ELR (cell line): ENCODE measurements around the gene RUSC1.
A peak's percentile ranks its signal among the peaks of the same experiment; 100 is the strongest.
"Not testable (repeated sequence)": the region's sequence is repeated elsewhere in the genome, so short reads cannot be mapped to it uniquely, and the experiment has no call there.

Experiments used
- DNase-seq: peaks from one replicate; pipeline ENCODE4 v3.0.0-alpha.2; 2015; ENCODE audit warnings: low read depth

The RUSC1 gene, protein sequence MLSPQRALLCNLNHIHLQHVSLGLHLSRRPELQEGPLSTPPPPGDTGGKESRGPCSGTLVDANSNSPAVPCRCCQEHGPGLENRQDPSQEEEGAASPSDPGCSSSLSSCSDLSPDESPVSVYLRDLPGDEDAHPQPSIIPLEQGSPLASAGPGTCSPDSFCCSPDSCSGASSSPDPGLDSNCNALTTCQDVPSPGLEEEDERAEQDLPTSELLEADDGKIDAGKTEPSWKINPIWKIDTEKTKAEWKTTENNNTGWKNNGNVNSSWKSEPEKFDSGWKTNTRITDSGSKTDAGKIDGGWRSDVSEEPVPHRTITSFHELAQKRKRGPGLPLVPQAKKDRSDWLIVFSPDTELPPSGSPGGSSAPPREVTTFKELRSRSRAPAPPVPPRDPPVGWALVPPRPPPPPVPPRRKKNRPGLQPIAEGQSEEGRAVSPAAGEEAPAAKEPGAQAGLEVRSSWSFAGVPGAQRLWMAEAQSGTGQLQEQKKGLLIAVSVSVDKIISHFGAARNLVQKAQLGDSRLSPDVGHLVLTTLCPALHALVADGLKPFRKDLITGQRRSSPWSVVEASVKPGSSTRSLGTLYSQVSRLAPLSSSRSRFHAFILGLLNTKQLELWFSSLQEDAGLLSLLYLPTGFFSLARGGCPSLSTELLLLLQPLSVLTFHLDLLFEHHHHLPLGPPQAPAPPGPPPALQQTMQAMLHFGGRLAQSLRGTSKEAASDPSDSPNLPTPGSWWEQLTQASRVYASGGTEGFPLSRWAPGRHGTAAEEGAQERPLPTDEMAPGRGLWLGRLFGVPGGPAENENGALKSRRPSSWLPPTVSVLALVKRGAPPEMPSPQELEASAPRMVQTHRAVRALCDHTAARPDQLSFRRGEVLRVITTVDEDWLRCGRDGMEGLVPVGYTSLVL

DNA sequence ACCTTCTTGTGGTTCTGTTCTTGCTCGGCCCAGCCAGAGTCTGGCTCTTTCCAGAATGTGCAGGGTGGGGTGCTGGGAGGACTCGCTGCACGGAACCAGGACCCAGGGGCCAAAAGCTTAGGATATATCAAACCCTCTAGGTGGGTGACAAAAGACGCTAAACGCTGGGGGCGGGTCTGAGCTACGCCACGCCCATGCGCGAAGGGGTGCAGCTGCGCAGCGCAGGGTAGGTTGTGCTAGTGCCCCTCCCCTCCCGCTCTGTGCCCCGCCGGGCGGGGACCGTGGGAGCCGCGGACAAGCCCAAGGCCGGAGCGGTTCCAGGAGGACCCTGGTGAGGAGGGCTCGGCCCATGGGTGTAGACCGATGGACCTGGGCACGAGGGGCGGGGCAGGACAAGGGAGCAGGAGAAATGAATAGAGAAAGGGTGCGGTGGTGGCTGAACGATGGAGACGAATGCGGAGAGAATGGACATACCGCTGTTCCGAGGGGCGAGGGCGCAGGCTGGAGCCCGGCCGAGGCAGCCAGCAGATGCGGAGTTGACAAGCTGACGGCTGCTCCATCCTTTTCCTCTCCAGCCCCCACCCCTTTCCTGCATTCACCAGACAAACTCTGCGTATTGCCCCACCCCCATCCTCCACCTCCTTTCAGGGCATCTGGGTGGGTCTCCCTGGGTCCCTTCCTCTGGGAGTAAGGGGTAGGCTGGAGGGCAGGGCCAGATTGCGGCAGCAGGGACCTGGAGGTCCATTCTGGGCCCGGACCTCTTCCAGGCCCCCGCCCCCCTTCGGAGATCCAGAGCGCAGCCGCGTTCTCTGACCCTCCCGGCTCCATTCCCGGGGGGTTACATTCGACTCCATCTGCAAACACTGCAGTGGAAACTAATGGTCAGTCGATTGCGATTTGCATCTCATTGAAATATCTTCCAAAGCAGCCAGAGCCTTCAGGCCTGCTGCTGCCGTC lies at the start of gene RUSC1:
TSS of gene RUSC1 (plus strand) at position 234 of the 957 bp plus-strand sequence. CDS start 880 bp downstream, outside the sequence.
- DNase-seq = peak; percentile 55

DNA sequence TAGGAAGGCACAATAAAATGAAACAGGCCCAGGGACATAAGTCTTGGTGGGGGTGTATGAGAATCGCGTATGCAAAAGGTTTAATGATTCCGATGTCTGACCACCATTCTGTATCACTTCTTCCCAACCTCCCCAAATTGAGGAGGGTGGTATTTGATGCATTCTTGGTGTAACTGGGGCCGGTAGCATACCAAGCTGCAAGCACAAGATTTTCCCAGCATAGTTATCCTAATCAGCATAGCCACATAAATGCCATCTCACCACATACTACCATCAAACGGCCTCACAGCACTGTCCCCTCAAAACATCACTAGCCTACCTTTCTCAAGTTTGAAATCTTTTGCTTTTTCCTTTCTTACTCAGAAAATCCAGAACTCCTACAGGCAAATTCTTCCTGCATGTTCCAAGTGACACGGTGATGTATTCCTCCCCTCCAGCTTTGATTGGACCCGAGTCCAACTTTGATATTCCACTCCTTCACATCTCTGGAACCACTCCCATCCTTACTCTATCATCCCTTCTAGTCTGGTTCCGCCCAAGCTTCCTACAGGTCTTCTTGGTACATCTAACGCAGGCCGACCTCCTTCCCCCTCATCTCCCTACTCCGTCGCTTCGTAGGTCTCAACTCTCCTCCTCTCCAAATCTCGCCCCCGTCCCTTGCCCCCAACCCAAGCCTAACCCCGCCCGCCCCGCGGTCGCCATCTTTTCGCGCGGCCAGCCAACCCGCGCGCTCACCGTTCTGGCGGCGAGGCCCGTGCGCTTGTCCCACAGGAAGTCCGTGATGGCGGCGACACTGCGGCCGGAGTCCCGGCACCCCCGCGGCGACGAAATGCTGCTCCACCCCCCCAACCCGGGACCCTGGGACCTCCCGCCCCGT lies 48.0 kb upstream of the RUSC1 start:
- peak; percentile 74 for DNase-seq

DNA sequence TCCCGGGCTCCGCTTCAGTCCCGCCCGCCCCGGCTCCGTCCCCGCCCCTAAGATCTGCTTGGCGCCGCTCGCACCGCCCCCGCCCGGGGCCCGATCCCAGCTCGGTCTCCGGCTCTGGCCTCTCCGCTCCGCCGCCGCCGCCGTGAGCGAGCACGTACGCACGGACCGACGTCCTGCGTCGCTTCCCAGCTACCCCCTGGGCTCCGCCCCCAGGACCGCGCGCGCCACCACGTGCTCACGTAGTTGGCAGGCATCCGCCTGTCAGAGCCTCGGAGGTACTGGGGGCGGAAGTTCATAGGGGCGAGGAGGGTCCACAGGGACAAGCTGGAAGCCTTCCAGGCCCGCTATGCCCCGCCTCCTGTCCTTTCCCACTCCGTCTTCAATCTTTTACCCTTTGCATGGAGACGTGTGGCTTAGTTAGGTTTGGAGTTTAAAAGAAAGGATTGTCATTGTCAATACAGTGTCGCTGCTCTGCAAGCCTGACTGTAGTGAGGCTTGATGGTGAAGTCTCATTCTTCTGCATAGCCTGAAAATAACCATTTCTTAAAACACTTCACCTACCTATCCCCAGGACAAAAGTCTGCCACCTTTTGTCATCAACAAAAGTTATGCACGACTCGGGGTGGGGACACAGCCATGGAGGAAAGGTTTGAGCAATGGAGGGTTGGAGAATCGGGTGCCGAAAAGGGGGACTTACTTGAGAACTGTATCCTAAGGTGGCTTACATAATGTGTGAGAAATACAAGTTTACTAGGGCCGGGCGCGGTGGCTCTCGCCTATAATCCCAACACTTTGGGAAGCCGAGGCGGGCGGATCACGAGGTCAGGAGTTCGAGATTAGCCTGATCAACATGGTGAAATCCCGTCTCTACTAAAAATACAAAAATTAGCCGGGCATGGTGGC lies 47.1 kb upstream of the RUSC1 start, which contains the start of gene CLK2:
TSS of gene CLK2 (minus strand) at position 162 of the 903 bp plus-strand sequence. CDS start 2,527 bp downstream, outside the sequence.
- DNase-seq = peak; percentile 95

DNA sequence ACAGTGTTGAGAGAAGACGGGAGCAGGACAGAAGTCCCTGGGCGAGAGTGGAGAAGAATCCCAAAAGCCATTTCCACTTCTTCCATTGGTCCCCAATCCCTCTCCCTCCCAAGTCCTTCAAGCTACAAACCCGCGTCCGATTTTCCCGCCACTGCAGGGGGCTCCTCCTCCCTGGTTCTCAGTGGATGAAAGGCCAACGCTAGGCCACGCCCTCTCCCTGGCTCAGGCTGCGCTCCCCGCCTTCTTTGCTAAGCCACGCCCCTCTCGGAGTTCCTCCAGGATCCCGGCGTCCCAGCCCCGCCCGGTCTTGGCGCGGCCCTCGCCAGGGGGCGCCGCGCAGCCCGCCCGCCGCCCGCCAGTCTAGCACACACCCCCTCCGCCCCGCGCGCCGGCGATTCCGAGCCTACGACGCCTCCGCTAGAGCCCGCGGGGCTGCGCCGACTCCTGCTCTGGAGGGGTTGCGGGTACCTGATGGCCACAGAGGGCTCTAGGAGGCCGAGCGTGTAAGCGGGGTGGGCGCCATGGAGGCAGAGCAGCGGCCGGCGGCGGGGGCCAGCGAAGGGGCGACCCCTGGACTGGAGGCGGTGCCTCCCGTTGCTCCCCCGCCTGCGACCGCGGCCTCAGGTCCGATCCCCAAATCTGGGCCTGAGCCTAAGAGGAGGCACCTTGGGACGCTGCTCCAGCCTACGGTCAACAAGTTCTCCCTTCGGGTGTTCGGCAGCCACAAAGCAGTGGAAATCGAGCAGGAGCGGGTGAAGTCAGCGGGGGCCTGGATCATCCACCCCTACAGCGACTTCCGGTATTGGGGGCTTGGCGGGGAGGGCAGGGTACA lies 43.4 kb upstream of the RUSC1 start, which contains the start of gene HCN3:
TSS of gene HCN3 (plus strand) at position 394 of the 832 bp plus-strand sequence. CDS start at position 522, 128 bp downstream.
- DNase-seq = peak; percentile 98

DNA sequence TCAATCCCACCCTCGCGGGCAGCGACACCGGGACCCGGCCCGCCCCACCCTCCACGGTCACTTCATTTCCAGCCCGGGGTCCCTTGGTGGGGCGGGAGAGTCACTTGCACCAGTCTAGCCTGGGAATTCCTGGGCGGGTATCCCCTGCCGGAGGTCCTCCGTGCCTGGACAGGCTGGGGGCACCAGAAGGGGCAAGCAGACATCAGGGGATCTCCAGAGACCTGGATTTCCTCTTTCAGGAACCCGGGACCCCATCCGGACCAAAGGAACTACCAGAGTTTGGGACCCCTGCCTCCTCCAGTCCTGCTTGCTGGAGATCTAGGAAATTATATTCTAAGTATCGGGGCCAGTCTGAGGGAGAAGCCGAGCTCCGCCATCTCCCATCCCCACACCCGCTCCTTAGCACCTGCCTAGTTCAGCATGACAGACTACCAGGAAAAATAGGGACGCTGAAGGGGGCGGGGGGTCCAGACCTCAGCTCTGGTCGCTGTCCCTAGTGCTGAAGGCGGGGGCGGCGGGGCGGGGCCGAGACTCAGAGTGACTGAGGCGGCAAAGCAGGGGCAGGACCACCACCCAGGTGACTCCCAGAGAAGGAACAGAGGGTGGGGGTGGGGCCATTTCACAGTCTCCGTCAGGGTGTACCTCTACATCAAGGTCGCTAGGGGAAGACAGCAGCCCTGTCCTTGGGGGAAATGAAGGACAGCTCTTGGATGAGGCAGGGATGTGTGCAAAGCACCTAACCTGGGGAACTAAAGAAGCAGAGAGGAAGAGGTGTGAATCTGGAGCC lies 42.6 kb upstream of the RUSC1 start:
- peak; percentile 59 for DNase-seq

DNA sequence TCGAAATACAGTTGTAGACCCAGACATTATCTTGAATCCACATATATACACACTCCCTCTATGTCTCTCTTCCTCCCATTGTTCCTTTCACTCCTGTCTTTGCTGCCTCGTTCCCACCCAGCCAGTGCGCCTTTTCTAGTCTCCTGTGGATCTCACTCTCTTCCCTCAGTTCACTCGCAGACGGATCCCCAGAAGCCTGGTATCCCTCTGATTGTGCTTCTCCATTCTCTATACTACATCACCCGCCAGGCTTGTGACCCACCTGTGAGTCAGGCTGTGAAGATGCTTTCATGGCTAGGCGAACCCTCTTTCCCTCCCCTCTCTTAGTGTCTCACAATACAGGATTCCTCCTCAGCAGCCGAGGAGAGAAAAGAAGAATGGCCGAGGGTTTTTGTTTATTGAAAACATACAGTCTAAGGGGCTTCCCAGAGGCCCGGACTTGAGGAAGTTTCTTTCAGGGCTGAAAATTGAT lies 42.0 kb upstream of the RUSC1 start:
- peak; percentile 73 for DNase-seq

DNA sequence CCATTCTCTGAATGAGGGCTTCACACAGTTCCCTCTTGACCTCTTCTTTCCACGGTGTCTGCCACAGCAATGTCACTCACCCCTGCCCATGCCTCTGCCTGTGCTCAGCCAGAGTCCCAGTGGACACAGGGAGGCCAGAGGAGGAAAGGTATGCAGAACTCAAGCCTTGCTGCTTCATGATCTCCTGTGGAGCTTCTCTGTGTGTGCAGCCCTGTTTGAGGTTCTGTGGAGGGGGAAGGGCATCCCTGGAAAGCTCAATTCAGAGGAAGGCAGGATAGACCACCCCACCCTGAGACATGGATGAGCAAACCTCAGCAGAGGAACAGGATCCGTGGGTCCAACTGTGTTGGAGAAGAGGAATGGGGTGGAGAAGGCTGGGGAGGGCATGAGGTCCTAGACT lies 41.4 kb upstream of the RUSC1 start:
- DNase-seq = no peak

DNA sequence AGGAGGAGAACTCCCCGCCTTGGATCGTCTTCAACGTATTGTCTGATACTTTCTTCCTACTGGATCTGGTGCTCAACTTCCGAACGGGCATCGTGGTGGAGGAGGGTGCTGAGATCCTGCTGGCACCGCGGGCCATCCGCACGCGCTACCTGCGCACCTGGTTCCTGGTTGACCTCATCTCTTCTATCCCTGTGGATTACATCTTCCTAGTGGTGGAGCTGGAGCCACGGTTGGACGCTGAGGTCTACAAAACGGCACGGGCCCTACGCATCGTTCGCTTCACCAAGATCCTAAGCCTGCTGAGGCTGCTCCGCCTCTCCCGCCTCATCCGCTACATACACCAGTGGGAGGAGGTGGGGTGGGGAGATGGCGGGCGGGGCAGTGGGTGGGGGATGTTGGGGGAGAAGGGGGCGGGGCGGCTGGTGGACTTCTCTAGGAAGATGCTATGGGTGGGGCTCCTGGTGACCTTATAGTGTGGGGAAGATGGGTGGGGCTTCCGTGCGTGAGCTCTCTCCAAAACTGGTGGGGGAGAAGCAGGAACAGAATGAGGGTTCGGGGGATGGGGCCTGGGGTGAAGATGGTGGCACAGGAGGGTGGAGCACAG lies 38.1 kb upstream of the RUSC1 start:
- DNase-seq = no peak

DNA sequence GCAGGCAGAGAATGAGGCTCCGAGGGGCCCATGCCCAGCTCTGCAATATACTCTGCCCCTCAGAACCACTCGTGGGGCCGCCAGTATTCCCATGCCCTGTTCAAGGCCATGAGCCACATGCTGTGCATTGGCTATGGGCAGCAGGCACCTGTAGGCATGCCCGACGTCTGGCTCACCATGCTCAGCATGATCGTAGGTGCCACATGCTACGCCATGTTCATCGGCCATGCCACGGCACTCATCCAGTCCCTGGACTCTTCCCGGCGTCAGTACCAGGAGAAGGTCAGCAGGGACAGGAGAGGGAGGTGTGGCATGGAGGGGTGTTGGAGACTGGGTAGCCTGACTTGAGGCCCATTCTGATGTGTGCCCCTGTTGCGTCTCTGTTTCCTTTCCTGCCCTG lies 36.2 kb upstream of the RUSC1 start:
- DNase-seq = no peak

DNA sequence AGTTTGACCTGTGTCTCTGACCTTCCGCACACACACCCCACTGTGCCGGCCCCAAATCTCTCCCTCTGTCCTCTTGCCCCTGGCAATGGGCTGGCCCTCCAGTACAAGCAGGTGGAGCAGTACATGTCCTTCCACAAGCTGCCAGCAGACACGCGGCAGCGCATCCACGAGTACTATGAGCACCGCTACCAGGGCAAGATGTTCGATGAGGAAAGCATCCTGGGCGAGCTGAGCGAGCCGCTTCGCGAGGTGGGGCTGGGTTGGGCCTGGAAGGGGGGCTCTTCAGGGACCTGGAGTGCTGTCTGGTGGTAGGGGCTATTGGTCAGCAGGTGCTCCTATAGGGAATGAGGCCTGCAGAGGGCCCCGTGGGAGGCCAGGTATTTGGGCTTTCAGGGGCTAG lies 35.6 kb upstream of the RUSC1 start:
- no peak for DNase-seq

DNA sequence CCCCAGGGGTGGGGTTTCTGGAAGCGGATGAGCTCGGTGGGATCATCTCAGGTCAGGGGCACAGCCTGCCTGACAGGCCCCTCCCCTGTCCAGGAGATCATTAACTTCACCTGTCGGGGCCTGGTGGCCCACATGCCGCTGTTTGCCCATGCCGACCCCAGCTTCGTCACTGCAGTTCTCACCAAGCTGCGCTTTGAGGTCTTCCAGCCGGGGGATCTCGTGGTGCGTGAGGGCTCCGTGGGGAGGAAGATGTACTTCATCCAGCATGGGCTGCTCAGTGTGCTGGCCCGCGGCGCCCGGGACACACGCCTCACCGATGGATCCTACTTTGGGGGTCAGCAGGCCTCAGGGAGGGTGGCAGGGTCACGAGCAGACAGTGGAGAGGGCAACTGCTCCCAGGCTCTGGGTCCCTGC lies 35.1 kb upstream of the RUSC1 start:
- no peak for DNase-seq

DNA sequence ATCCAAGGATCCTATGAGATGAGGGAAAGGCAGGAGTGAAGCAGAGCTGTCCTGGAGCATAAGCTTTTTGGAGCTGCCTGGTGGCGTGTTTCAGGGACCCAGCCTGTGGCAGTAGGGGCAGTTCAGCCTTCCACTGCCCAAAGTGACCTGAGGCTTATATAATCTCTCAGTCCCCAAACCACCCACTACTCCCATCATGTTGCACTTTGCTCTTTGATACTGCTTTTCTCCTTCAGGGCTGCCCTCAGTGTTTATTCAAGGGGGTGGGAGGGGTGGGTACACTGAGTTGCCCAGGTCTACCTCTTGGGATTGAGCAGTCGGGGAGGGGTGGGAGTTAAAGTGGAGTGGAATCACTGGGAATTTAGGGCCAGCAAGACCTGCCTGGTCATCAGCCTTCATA lies 34.1 kb upstream of the RUSC1 start:
- DNase-seq = no peak

DNA sequence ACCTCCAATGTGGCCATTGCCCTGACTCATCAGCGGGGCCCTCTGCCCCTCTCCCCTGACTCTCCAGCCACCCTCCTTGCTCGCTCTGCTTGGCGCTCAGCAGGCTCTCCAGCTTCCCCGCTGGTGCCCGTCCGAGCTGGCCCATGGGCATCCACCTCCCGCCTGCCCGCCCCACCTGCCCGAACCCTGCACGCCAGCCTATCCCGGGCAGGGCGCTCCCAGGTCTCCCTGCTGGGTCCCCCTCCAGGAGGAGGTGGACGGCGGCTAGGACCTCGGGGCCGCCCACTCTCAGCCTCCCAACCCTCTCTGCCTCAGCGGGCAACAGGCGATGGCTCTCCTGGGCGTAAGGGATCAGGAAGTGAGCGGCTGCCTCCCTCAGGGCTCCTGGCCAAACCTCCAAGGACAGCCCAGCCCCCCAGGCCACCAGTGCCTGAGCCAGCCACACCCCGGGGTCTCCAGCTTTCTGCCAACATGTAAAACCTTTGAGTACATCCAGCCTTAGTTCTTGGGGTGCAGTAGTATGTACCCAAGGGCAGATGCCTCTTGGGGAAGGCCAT lies 32.6 kb upstream of the RUSC1 start:
- no peak for DNase-seq

DNA sequence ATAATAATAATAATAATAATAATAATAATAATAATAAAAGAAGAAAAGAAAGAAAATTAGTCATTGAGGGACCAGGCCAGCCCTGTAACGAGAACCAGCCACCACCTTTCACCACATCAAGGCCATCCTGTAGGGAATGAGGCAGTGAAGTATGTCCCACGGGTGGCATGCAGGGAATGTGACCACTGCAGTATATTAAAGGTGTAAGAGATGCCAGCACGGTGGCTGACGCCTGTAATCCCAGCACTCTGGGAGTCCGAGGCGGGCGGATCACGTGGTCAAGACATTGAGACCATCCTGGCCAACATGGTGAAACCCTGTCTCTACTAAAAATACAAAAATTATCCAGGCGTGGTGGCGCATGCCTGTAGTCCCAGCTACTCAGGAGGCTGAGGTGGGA lies 29.7 kb upstream of the RUSC1 start:
- DNase-seq = not testable (repeated sequence)

DNA sequence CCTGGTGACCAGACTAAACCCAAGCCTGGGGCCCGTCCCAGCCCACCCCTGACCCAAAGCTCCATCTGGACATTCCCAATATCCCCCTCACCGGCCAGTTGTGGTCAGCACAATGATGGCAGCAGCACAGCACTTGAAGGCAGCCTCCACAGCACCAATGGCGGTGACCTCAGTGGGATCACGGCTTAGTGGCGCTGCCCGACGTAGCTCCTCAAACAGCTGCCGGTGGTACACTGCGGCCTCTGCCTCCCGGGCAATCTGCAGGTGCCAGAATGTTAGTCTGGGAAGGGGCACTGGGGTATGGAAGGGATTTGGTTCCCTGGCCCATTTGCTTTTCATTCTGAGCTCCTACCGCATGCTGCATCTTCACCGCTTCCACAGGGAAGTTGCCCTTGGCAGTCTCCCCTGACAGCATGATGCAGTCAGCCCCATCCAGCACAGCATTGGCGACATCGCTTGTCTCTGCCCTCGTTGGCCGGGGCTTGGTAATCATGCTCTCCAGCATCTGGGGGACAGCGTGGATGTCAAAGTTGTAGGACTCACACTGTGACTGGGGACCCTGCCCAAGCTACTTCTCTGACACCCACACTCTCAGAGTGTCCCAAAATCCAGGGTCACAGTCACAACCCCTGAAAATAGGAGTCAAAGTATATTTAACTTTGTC lies 27.5 kb upstream of the RUSC1 start:
- no peak for DNase-seq

DNA sequence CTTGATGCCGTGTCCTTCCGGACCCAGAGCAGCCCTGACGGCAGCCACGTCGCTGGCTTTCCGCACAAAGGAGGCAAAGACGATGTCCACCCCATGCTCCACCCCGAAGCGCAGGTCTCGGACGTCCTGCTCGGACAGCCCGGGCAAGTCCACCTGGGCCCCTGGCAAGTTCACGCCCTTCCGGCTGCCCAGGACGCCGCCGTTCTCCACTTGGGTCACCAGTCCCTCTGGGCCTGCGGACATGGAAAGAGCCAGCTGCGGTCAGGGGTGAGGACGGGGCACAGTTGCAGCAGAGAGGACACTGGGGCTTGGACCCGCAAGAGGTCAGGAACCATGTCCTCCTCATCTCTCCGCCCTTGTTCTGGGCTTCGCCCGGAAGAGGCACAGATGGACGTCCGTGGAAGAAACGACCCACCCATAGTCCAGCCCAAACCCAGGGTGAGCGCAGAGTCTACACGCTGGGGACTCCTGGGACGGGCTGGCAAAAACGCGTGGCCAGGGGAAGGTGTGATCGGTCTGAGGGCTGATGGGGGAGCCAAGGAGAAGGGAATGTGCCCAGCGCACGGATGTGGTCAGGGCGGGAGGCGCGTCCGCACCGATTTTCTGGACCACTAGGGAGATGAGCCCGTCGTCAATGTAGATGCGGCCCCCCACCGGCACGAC lies 26.0 kb upstream of the RUSC1 start:
- DNase-seq = no peak
